Kidney epithelial cell (primary cell): Measurements from ENCODE around the gene HUS1B. TPM values are rescaled to one million over a fixed set of nuclear protein-coding genes. Genes with fewer than 3 reads are reported as not detected.

Source experiments
- DNase-seq: peaks from one replicate; pipeline ENCODE4 v3.0.0-alpha.2; 2010; ENCODE audit warnings: low read depth
- H3K27me3 ChIP-seq: 2 replicates; pipeline ENCODE4 v1.6.0; 2011; ENCODE audit warnings: low read length; ENCODE audit not compliant: control insufficient read depth, insufficient read depth
- H3K36me3 ChIP-seq: 2 replicates; pipeline ENCODE4 v1.5.1; 2011; ENCODE audit warnings: low read length; ENCODE audit not compliant: control insufficient read depth, insufficient read depth
- H3K4me3 ChIP-seq: 2 replicates; pipeline ENCODE4 v1.5.1; 2011; ENCODE audit warnings: low read depth, mild to moderate bottlenecking, control low read depth, low read length
- total RNA-seq: library from RNA; depleted of rRNA; stranded (reverse); fragments of >200 nt; gene quantifications from 2 replicates; pipeline ENCODE4 v1.2.3, GENCODE V29; 2015
- TF ChIP-seq, protein P1 (sequence below): IDR thresholded peaks from 2 replicates; pipeline ENCODE4 v1.5.1; 2011; ENCODE audit warnings: mild to moderate bottlenecking, moderate library complexity, low read length, control low read depth, inconsistent platforms; ENCODE audit not compliant: insufficient read depth, poor library complexity, severe bottlenecking

Gene HUS1B
- total RNA-seq, 1 donor from 2014 or later, result not detected

GRCh38 chr6:626236-626635, 30.7 kb downstream of the HUS1B start:
- peak; percentile 42 for DNase-seq
- TF ChIP-seq, protein P1, sequence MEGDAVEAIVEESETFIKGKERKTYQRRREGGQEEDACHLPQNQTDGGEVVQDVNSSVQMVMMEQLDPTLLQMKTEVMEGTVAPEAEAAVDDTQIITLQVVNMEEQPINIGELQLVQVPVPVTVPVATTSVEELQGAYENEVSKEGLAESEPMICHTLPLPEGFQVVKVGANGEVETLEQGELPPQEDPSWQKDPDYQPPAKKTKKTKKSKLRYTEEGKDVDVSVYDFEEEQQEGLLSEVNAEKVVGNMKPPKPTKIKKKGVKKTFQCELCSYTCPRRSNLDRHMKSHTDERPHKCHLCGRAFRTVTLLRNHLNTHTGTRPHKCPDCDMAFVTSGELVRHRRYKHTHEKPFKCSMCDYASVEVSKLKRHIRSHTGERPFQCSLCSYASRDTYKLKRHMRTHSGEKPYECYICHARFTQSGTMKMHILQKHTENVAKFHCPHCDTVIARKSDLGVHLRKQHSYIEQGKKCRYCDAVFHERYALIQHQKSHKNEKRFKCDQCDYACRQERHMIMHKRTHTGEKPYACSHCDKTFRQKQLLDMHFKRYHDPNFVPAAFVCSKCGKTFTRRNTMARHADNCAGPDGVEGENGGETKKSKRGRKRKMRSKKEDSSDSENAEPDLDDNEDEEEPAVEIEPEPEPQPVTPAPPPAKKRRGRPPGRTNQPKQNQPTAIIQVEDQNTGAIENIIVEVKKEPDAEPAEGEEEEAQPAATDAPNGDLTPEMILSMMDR, result no peak
- Histone ChIP-seq H3K4me3 (no peak overlapping the region), H3K27me3 (no peaks in the 10 kb centered on the region), H3K36me3 (no peaks in the 10 kb centered on the region)

DNA sequence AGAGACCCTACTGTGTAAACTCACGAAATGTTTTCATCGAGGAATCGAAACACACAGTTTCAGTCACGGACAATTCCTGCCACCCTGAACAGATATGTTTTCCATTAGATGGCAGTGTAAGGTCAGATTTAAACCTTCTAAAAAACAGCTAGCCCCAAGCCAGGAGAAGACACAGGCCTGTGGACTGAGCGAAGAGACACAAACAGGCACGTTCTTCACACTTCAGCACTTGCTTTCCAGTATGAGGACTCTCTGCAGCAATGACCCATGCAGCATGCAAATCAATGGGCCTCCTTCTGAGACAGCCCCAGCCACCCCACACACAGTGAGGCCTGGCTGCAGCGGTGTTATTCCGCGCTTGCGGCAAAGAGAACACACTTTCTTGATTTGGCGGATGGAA, 31.9 kb downstream of the HUS1B start:
- H3K4me3 ChIP-seq, result no peak overlapping the region
- TF ChIP-seq, protein P1, result no peak
- H3K36me3 ChIP-seq, result no peaks in the 10 kb centered on the region
- H3K27me3 ChIP-seq, result no peaks in the 10 kb centered on the region
- DNase-seq, result no peak

DNA sequence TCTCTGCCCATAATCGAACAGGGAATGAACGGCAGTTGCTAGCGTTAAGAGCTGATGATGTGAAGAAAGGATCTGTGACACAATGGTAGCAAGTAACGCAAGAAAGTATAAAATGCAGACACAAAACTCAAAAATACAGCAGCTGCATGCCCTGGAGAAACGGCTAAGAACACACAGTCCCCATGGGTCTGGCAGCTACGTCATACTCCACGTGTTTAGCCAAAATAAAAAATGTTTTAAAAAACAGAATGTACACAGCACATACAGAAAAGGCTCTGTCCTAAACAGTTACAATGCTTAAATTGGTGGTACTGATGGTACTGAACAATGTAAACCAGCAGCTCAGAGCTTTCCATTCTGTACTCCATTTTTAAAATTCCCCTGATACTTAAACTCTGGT, 34.4 kb downstream of the HUS1B start:
- no peak for DNase-seq
- H3K27me3 ChIP-seq, result no peaks in the 10 kb centered on the region
- H3K36me3 ChIP-seq, result no peaks in the 10 kb centered on the region
- H3K4me3 ChIP-seq, result no peak overlapping the region
- TF ChIP-seq, protein P1, result no peak

DNA sequence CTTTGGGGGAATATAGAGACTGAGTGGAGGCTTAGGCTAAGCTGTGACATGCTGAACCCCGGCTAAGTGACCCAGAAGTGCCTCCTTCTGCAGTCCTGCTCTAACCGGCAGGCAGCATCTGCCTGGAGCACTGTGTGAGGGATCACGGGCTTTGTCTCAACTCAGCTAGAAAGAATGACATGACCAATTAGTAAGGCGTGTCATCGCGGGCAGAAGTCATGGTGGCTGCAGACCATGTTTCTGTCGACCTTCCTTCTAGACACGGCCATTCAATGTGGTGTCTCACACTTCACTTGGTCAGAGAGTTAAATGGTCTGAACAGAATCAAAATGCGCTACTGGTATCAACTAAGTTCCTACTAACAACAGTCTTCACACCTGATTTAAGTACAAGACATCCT, 35.0 kb downstream of the HUS1B start:
- Histone ChIP-seq H3K27me3 (no peaks in the 10 kb centered on the region), H3K36me3 (no peaks in the 10 kb centered on the region), H3K4me3 (no peak overlapping the region)
- no peak for DNase-seq
- TF ChIP-seq, protein P1, result no peak

- no peak for DNase-seq
- H3K27me3 ChIP-seq, result no peaks in the 10 kb centered on the region
- no peaks in the 10 kb centered on the region for H3K36me3 ChIP-seq
- TF ChIP-seq, protein P1, result no peak
- H3K4me3 ChIP-seq, result no peak overlapping the region
Observed at GRCh38 chr6:620950-621349, 36.0 kb downstream of the HUS1B start.

DNA sequence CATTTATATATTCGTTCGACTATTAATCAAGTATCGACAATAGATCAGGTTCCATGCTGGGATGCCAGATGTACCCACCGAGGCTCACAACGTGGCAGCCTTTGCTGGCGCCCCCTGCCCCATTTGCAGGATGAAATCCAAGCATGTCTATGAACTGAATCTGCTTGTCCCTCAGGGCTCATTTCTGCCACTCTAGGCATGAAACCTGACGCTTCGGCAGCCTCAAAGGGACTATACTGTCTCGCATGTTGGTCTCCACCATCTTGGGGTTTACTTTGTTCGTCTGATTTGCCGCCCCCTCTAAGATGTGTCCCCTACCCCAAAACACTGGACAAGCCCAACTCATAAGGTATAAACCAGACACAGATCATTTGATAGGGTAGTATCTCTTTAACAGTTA, 36.7 kb downstream of the HUS1B start:
- TF ChIP-seq, protein P1, result no peak
- Histone ChIP-seq H3K4me3 (no peak overlapping the region), H3K36me3 (no peaks in the 10 kb centered on the region), H3K27me3 (no peaks in the 10 kb centered on the region)
- DNase-seq, result no peak
